Measurements from ENCODE around the gene ZNF490.
"Not testable (repeated sequence)": the region's sequence is repeated elsewhere in the genome, so short reads cannot be mapped to it uniquely, and the experiment has no call there.

Gene ZNF490

GRCh38 chr19:12610540-12611360, at the start of gene ZNF490, which contains the start of gene ZNF791:
Gene ZNF490 (minus strand): TSS chr19:12610813. CDS start chr19:12610680, 133 bp downstream.
Gene ZNF791 (plus strand): TSS chr19:12610920. CDS start chr19:12611080, 160 bp downstream.
- peak; percentile 99 for DNase-seq (ENCODE audit: low spot score)

GRCh38 chr19:12657966-12658365, 47.4 kb upstream of the ZNF490 start:
- DNase-seq (ENCODE audit: low spot score): no peak

DNA sequence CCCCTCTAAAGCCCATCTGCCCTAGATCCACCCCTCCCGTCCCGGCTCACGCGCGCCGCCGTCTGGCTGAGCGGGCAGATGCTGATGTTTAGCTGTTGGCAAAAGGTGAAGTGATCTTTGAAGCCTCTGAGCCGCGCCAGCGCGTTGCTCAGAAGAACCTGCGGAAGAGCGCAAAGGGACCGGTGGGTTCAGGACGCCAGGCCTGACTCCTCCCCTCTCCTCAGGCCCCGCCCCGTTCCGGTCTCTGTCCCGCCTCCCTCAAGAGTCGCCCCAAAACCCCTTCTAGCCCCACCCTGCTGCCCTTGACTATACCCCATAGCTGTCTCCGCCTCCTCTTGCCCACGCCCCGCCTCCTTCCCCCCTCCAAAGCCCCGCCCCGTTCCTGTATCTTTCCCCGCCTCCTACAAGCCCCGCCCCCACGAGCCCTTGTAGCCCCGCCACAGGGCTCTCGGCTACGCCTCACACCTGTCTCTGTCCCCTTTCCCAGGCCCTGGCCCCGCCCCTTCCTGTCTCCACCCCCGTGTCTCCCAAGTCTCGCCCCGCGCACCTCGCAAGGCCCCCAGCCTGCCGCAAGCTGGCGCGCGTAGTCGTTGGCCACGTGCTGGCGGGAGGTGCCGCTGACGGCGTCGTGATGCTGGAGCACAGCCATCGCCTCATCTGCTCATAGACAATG, 46.4 kb upstream of the ZNF490 start:
- DNase-seq (ENCODE audit: low spot score): no peak

- DNase-seq (ENCODE audit: low spot score): no peak
Observed at GRCh38 chr19:12655546-12655945, 44.9 kb upstream of the ZNF490 start.

- no peak for DNase-seq (ENCODE audit: low spot score)
Observed at GRCh38 chr19:12652219-12652618, 41.6 kb upstream of the ZNF490 start.

GRCh38 chr19:12649941-12650340, 39.3 kb upstream of the ZNF490 start:
- no peak for DNase-seq (ENCODE audit: low spot score)

- DNase-seq (ENCODE audit: low spot score): no peak
Observed at GRCh38 chr19:12648088-12648487, 37.5 kb upstream of the ZNF490 start.

- DNase-seq (ENCODE audit: low spot score): peak; percentile 32
Observed at GRCh38 chr19:12647490-12648071, 37.0 kb upstream of the ZNF490 start.

- DNase-seq (ENCODE audit: low spot score): no peak
Observed at GRCh38 chr19:12647047-12647446, 36.4 kb upstream of the ZNF490 start.

DNA sequence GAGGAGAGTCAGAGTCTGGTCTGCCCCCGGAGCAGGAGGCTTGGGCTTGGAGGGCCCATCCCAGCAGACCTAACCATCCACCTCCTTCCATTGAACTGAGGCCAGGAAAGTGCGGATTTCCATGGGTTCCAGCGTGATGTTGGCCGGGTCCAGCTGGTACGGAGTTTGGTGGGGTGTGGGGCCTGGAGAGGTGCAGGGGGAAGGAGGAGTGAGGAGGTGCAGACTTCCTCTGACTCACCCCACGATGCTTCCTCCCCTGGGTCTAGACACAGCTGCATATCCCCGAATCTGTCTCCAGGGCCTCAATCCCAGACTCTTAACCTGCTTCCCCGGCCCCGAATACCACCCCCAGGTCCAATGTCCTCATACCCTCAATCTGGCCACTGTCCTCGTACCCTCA, 35.9 kb upstream of the ZNF490 start:
- DNase-seq (ENCODE audit: low spot score): no peak

- not testable (repeated sequence) for DNase-seq (ENCODE audit: low spot score)
Observed at GRCh38 chr19:12643716-12644115, 33.1 kb upstream of the ZNF490 start.

- no peak for DNase-seq (ENCODE audit: low spot score)
Observed at GRCh38 chr19:12642506-12642905, 31.9 kb upstream of the ZNF490 start.

GRCh38 chr19:12641456-12641855, 30.8 kb upstream of the ZNF490 start:
- no peak for DNase-seq (ENCODE audit: low spot score)

DNA sequence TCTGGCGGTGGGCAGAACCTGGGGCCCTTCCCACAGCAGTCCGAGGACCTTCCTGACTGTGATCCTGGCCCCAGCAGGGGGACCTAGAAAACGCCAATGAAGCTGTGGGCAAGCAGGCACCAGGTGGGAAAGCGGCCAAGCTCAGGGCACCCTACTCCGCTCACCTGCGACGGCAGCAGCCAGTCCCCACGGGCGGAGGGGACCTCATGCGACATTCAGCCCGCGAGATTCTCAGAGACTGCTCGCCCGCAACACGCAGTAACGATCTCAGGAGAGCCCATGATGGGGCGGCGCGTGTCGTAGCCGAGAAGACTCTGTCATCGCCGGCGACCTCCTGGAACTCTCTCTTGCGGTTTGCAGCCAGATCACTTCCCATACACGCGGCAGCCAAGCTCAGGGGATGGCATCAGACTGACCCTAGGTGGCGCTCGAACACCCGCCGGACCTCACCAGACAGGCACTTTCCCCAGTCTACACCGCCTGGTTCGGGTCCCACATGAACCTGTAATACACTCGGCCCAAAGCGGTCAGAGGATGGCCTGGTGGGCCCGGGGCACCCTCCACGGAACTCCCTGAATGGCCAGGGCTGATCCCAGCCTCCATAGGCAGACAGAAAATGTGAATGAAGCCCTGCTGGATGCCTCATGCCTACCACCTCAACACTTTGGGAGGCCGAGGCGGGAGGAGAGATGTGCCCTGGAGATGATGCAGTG, 29.4 kb upstream of the ZNF490 start:
- peak; percentile 88 for DNase-seq (ENCODE audit: low spot score)

DNA sequence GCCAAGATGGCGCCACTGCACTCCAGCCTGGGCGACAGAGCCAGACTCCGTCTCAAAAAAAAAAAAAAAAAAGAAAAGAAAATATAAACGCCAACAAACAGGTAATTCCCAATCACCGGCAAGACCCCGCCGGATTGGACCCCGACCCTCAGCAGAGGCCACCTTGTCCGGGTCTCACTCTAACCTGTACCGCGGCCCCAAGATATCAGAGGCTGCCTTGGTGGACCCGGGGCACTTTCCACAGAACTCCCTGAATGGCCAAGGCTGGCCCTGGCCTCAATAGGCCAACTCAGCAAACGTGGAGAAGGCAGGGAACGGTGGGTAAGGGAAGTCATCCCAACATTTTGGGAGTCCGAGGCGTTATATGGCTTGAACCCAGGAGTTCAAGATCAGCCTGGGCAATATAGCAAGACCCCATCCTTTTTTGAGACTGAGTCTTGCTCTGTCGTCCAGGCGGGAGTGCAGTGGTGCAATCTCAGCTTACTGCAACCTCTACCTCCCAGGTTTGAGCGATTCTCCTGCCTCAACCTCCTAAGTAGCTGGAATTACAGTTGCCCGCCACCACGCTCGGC, 28.1 kb upstream of the ZNF490 start:
- no peak for DNase-seq (ENCODE audit: low spot score)

DNA sequence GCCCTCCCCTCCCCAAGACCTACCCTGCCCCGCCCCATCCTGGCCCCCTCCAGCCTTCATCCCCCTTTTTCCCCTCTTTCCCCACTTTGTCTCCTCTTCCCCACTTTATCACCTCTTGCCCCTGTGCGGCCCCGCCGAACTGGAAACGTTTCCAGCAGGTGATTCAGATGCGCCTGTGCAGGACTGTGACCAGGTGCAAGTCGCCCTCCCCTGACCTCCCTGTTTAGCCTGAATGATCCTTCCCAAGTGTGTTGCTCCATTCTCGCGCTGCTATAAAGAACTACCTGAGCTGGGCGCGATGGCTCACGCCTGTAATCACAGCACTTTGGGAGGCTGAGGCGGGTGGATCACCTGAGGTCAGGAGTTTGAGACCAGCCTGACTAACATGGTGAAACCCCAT, 26.0 kb upstream of the ZNF490 start:
- no peak for DNase-seq (ENCODE audit: low spot score)

DNA sequence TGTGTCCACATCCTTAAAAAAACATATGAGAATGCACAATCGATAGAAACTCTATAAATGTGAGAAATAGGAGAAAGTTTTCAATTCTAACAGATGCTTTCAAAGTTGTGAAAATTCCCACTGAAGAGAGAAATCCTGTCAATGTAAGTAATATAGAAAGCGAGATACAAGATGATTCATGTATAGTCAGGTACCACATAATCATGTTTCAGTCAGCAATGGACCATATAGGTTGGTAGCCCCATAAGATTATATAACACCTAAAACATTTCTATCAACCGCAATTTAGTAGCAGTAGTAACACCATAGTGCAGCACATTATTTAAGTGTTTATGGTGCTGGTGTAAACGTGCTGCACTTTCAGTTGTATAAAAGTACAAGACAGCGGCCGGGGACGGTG, 18.6 kb upstream of the ZNF490 start:
- no peak for DNase-seq (ENCODE audit: low spot score)

- DNase-seq (ENCODE audit: low spot score): no peak
Observed at GRCh38 chr19:12628040-12629022, 17.7 kb upstream of the ZNF490 start.

GRCh38 chr19:12626958-12627357, 16.3 kb upstream of the ZNF490 start:
- no peak for DNase-seq (ENCODE audit: low spot score)

DNA sequence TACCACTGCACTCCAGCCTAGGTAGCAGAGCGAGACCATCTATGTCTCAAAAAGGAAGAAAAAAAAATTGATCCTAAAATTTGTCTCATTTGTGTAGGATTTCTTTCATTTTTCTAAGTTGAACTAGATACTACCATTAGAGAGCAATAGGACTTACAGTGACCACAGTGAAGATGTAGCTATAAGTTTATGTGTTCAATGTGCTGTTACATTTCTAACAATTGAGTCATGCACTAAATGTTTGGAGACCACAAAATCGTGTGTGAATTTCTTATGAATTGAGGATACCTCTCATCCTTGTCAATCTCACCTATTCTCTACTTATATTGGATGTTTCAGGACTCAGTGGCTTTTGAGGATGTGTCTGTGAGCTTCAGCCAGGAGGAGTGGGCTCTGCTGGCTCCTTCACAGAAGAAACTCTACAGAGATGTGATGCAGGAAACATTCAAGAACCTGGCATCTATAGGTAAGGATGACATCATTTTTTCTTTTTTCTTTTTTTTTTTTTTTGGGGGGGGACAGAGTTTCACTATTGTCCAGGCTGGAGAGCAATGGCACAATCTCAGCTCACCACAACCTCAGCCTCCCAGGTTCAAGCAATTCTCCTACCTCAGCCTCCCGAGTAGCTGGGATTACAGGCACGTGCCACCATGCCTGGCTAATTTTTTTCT, 12.9 kb upstream of the ZNF490 start:
- DNase-seq (ENCODE audit: low spot score): no peak

All from Ammon's horn (tissue), 1 donor.